Fibroblast of lung (primary cell): ENCODE measurements around the gene SAFB2.

Experiments used
- EZH2 ChIP-seq: IDR thresholded peaks from 2 replicates; pipeline ENCODE4 v1.5.1; 2012; ENCODE audit warnings: low read length, control low read depth, mild to moderate bottlenecking; ENCODE audit errors: missing control alignments
- TF ChIP-seq, protein P1 (sequence below), 2 donors: IDR thresholded peaks in 1 of 2; conservative IDR thresholded peaks in 1 of 2; 1 replicate in 1 of 2; 2 replicates in 1 of 2; pipeline ENCODE4 v1.5.1; 2011 to 2012; ENCODE audit warnings: low read length in 2 of 2, control low read depth in 1 of 2, inconsistent platforms in 1 of 2, low read depth in 1 of 2, mild to moderate bottlenecking in 1 of 2

DNA sequence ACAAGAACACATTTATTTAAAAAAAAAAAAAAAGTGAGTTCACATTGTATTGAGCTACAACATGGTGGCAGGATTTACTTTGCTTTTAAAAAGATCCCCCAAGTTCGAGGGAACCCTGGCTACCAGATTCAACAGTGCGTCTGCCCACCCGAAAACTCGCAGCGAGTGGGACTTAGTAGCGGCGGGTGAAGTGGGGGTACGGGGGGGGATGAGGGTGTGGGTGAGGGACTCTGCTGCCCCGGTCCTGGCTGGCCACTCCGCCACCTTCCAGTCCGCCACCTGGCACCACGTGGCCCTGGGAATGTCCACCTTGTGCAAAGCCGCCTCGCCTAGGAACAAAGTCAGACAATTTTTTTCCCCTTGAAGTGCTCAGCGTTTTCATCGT lies 35.5 kb downstream of the SAFB2 start:
- TF ChIP-seq, protein P1, sequence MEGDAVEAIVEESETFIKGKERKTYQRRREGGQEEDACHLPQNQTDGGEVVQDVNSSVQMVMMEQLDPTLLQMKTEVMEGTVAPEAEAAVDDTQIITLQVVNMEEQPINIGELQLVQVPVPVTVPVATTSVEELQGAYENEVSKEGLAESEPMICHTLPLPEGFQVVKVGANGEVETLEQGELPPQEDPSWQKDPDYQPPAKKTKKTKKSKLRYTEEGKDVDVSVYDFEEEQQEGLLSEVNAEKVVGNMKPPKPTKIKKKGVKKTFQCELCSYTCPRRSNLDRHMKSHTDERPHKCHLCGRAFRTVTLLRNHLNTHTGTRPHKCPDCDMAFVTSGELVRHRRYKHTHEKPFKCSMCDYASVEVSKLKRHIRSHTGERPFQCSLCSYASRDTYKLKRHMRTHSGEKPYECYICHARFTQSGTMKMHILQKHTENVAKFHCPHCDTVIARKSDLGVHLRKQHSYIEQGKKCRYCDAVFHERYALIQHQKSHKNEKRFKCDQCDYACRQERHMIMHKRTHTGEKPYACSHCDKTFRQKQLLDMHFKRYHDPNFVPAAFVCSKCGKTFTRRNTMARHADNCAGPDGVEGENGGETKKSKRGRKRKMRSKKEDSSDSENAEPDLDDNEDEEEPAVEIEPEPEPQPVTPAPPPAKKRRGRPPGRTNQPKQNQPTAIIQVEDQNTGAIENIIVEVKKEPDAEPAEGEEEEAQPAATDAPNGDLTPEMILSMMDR (conservative IDR thresholded peaks at IDR 0.05 in 1 of 2, IDR thresholded peaks at IDR 0.05 in 1 of 2; ENCODE audit: low read depth in 1 of 2, low read length in 2 of 2): no peak
- TF ChIP-seq EZH2: no peak
